GM12864 (cell line): ENCODE data around the gene ALPP.

ENCODE experiments used
- DNase-seq: peaks from one replicate; pipeline ENCODE4 v3.0.0-alpha.2; 2011; ENCODE audit warnings: low read depth
- H3K4me3 ChIP-seq: 2 replicates; pipeline ENCODE4 v1.5.1; 2011; ENCODE audit warnings: mild to moderate bottlenecking, low read depth, low read length, control low read depth
- CTCF ChIP-seq: IDR thresholded peaks from 2 replicates; pipeline ENCODE4 v1.5.1; 2011; ENCODE audit warnings: low read depth, mild to moderate bottlenecking, moderate library complexity, low read length, control low read depth, inconsistent platforms; ENCODE audit errors: missing control alignments

ALPP gene

GRCh38 chr2:232411901-232412629 is 33.5 kb downstream of the ALPP start:
- no peak for TF ChIP-seq CTCF
- DNase-seq, result no peak
- H3K4me3 ChIP-seq, result no peak overlapping the region

GRCh38 chr2:232412986-232413385 is 34.4 kb downstream of the ALPP start:
- no peak overlapping the region for H3K4me3 ChIP-seq
- TF ChIP-seq CTCF, result no peak
- no peak for DNase-seq

GRCh38 chr2:232415138-232415690 is 36.7 kb downstream of the ALPP start:
- no peak overlapping the region for H3K4me3 ChIP-seq
- DNase-seq, result no peak
- TF ChIP-seq CTCF, result no peak

- no peak overlapping the region for H3K4me3 ChIP-seq
- TF ChIP-seq CTCF, result no peak
- no peak for DNase-seq
These were observed 37.4 kb downstream of the ALPP start for GRCh38 chr2:232415736-232416520.

- TF ChIP-seq CTCF, result no peak
- no peak for DNase-seq
These were observed 38.2 kb downstream of the ALPP start for GRCh38 chr2:232416521-232417470.

GRCh38 chr2:232417489-232417888 is 38.9 kb downstream of the ALPP start:
- no peak overlapping the region for H3K4me3 ChIP-seq
- no peak for DNase-seq
- no peak for TF ChIP-seq CTCF

More at GRCh38 chr2:232416521-232417470, 38.2 kb downstream of the ALPP start:
- H3K4me3 ChIP-seq, result no peak overlapping the region
